HG02610 (cell line): Measurements from ENCODE around the gene GRIA3.
A peak's percentile ranks its signal among the peaks of the same experiment; 100 is the strongest.

Experiments
- ATAC-seq: cut with Tn5 transposase; IDR thresholded peaks from one replicate; pipeline ENCODE4 v1.9.1; 2021; ENCODE audit warnings: mild to moderate bottlenecking, moderate library complexity; ENCODE audit not compliant: unreplicated experiment

GRIA3 gene

DNA sequence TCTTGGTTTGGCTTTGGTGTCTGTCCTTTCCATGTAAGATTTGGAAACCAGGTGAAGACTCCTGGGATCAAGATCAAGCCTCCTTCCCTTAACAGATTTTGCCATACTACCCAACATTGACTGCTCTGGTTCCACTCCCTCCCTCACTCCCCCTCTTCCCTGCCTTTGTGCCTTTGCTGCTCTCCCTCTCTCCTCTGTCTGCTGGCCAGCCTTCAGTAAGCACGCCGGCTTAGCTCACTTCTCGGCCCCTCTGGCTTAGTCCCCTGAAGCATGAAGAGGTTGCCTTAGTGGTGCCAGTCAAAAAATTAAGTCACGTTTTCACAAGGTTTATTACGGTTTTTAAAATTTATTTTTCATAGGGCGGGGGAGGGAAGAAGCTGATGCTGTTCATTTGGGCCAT is 6.0 kb downstream of the GRIA3 start:
- no peak for ATAC-seq

DNA sequence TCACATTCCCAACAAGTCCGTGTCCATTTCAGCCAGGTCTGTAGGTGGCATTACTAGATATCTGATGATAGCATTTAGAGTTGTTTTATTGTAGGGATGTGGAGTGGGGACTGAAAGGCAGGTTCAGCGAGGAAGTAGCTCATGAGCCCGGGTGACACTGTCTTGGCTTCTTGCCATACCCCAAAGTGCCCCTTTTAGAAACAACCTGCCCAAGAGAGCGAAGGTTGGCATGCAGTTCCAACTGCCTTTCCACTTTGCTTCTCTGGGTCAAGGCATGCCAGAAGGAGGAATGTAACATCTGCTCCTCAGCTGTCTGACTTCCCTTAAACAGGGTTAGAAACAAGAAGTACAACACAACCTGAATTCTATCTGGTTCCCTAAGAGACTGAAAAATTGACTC is 9.0 kb downstream of the GRIA3 start:
- no peak for ATAC-seq

DNA sequence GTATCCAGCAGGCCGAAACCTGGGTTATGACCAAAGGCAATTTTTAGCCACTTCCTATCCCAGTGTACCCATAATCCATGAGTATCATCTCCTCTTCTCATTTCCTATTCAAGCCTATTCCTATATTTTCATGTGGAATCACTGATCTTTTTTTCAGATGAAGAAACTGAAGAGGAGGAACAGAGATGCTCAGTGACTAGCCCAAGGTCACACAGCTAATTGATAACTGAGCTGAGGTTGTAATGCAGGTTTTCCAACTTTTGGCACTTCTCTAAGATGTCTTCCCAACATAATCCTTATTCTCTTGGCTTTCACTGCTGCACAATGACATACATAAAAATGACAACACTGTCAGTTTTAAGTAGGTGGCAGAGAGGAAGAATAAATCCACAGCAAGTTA is 15.3 kb downstream of the GRIA3 start:
- ATAC-seq, result no peak

DNA sequence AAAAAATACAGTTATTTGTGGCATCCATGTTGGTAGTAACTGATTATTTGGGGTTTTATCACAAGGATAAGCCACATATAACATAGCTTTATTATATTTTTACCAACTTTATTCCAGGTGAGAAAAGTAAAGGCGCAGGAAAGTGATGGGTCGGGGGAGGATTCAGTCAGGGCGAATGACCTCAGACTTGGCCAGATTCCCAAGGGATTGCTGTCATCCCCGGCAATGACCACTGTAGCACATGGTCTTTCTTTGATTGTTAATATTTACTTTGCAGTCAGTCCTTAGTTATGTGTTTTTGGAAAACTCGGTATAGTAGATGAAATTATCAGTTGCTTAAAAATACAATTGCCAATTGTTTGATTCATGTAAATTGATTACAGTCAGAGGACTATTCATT is 17.6 kb downstream of the GRIA3 start:
- no peak for ATAC-seq

DNA sequence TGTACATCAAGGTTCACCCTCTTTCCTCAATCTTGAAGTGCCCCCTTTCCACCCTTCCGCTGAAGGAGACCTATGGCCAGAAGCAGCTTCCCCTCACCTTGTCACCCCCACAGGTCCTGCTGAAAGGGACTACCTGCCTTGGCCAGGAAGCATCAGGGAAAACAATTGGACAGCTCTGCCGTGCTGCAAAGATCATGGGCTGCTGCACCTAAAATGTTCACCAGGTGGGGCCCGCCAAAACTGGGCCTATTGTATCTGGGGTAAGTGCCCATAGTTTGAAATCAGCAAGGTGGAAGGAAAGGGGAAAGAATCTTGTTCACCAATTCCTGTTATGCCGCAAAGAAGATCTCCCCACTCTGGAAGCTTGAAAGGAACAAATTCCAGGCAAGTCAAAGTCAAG is 18.4 kb downstream of the GRIA3 start:
- ATAC-seq, result no peak

DNA sequence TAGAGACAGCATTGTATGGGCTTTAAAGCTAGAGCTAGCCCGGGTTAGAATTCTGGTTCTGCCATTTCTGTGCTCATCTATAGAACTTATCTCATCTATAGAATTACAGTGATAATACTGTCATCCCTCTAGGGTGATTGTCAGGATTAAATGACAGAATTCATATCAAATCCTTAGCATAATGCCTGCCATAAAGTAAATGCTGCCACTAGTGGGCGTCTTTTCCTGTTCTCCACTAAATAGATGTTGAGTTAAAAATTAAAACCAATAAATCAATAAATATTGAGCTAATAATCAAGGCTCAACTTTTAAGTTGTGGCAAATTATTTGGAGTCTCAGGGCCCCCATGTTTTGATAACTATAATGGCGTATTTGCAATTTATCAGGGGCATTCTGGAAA is 19.7 kb downstream of the GRIA3 start:
- ATAC-seq, result no peak

DNA sequence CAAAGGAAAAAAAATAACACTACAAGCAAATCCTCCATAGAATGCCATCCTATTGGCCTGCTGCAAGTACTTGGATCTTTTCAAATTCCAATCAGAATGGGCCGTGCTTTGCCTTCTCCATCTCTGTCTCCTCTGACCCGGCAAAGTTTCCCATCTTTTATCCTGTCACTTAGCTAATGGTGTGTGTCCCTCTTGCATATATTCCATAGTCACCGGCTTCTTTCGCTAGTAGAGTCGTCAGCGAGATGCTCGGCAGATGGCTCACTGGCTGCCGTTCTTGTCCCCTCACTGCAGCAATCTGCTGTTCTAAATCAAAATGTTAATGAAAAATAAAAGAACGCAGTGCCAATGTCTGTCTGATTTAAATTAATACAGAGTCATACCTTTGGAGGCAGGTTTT is 22.1 kb downstream of the GRIA3 start:
- no peak for ATAC-seq

DNA sequence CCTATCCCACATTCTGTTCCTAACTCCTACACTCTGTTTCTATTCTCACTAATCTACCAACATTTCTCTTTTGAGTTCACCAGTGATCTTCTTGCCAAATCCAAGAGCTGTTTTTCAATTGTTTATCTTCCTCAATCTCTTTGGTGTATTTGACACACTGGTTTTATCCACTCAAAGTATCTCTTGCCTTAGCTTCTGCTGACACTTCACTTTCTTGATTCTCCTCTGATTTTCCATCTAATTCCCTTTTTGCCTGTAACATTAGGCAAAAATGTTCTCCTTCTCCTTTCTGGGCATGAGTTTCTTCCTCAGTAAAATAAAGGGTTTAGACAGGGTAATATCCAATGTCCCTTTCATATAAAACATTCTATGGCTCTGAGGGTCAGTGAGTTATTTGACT is 26.2 kb downstream of the GRIA3 start:
- ATAC-seq, result no peak

DNA sequence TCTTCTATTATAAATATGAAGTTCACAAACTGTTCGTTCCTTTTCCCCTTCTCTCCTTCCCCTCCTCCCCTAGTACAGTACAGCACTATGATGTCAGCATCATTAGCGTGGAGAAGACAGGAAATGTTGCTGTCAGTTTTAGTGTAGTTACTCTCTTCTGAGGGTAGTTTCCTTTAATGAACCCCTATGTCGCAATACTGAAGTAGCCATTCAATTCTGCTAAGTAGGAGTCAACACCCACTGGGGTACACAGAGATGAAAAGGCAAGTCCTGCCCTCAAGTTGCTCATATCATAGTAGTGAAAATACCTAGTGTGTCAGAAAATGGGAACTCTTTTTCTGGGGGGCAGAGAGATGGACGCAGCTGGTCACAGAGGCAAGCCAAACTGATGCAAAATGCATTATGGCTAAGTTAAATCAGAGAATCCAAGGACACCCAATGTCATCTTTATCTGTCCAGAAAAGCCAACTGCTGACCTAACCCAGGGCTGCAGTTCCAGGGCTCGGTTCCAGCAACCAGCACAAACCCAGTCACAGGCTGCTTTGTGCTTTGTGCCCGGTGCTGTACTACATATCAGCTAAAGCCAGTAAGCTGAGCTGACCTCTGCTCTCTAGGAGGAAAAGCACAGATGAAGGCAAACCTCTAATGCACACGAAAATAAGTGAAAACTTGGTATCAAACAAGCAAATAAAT is 31.5 kb downstream of the GRIA3 start:
- no peak for ATAC-seq

DNA sequence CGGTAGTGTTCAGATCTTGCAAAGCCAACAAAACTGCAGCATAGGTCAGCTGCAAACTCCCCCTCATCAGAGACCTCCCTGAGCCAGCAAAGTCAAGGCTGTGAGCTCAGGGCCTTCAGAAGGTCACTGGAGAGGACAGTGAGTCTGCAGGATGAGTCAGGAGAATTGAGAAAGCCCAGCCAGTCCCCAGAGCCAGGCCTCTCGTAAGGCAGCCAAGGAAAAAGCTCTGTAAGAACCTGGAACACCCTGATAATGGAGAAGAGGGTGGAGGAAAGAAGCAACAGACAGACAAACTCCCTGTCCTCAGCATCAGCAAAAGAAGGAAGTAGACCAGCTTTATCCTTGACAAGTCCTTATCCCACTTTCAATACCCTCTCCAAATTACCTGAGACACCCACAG is 33.0 kb downstream of the GRIA3 start:
- ATAC-seq, result no peak

DNA sequence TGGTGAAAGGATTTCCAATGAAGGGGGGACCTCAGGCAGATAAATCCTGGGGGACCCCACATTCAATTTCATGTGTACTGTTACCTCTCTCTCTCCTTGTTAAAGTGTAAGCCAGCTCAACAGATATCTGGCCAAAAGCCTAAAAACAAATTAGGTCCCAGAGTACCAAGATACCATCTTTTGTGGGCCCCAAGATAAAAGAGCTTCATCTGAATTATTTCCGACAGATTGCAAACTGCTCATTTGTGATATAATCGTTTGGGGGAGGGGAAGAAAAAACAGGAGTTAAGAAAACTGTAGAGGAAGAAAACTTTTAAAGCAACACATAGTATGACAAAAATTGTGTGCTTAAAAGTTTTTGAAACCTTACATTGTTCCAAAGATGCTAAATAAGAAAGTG is 33.6 kb downstream of the GRIA3 start:
- ATAC-seq, result no peak

DNA sequence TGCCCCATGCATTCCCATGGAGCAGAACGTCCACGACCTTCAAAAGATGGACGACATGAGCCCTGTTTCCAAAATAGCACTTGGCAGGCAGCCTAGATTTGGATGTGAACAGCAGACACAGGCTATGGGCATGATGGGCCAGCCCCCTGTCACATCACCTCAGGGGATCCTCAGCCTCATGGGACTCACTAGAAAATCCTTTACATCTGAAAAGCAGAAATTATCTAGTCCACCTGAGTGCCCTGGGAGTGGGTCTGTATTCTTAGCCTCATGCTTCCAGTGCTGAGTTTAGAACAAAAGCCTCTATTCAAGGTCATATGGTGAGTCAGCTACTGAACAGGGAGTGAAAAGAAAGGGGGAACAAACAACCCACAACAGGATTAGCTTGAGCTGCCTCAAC is 35.8 kb downstream of the GRIA3 start:
- ATAC-seq, result no peak

DNA sequence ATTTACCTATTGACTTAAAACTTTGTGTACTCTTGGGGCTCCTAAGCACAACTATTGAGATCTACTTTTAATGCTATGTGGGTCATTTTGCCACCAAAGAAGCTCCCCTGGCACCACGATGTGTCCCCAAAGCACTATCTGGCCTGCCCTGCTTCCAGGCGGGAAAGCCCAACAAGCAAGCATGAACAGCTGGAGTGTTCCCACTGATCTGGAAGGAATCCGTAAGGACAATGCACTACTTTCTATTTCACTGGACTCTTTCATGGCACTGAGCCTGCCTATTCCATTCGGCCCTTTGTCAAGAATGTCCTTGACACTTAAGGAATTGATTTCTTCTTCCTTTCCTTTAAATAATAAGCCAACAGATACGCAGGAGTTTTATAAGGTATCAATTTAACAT is 38.8 kb downstream of the GRIA3 start:
- ATAC-seq, result no peak

DNA sequence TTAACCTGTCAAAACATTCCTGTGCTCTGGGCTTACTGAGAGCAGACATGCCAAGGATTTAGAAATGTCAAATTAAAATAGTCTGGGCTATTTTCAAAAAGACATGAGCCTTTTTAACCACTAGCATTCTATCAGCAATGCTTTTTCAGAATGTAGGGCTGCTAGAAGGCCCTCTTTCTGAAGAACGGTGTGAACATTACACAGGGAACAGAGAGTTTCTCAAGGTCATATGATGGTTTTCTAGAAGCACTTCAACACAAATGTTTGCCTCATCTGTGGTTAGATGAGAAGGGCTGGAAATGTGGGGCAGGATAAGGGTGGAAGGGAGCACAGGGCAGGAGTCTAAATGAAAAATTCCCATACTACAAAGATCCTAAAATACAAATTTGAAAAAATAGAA is 39.3 kb downstream of the GRIA3 start:
- ATAC-seq, result peak; percentile 25

DNA sequence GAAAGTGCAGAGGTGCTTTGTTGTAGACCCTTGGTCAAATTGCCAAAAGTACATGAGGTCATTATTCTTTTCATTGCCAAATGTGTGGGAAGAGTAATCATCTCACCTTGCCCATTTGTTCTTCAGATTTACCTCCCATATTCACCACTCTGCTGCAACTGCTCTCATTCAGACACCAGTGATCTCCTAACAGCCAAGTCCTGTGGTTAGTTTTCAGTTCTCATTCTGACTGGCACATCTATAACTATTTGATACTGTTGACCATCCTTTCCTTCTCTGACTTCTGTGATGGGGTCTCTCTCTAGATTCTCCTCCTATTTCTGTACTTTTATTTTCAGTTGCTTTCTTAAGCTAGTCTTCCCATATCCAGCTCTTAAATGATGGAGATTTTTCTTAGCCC is 39.8 kb downstream of the GRIA3 start:
- peak; percentile 91 for ATAC-seq

DNA sequence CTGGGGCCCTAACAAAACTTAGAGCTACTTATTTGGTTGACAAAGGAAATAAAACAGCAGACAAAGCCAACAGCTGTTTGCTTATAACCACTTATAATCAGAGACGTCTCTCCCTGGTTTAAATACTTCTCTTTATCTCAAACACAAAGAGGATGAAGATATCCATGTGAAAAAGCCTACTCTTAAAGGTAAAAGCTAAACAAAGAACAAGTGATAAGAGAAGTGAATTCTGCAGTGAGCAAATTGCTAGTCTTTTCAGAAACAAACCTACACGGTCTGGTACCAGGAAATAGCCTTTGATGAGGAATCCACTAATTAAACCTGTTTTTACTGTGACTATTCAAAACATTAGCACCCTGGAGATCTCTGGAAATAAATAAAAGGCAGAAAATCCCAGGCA is 46.7 kb downstream of the GRIA3 start:
- no peak for ATAC-seq

DNA sequence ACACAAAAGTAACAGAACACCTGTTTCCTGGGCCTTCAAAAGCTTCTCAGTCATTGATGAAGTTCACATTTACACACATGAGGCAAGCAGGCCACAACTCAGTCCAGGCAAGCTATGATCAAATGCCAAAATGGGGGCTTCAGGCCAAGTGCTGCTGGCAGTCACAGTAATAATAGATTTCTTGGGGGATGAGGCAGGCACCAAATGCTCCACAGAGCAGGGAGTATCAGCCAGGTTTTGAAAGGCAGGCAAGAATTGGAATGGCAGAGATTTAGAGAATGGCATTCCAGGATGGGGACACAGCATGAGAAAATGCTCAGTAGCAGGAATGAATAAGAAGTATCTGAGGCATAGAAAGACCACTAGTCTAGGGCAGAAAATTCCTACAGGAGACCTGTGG is 52.8 kb downstream of the GRIA3 start:
- no peak for ATAC-seq

DNA sequence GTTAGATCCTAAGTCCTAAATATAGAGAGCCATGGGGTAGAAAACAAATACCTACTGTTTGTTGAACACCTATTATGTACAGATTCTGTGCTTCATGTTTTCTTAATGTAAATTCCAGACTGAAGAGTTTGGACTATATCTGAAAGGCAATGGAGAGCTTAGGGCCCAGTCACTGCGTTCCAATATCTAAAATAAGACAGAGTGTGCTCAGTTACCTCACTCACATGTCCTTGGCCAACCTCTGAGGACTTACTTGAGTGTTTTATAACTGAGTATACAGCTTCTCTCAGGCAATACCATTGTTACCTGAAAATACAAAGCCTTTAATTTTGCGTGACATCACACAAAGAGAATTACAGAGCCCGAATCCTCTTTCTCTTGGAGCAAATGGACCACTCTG is 53.2 kb downstream of the GRIA3 start:
- no peak for ATAC-seq

DNA sequence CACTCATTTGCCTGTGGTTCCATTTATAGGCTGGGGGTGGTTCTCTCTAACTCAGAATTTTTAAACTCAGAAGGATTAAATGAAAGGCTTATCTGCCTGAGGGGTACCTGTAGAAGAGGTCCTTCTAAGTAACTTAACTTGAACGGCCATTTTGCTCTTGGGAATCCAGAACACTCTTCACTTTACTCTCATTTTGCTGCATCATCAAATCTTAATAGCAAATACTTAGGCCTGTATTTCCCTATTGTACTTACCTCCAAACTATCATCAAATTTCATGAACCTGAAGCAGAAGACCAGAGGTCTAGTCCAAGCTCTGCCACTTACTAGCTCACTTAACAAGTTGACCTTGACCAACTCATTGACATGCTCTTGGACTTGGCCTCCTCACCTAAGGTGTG is 70.4 kb downstream of the GRIA3 start:
- ATAC-seq, result no peak

DNA sequence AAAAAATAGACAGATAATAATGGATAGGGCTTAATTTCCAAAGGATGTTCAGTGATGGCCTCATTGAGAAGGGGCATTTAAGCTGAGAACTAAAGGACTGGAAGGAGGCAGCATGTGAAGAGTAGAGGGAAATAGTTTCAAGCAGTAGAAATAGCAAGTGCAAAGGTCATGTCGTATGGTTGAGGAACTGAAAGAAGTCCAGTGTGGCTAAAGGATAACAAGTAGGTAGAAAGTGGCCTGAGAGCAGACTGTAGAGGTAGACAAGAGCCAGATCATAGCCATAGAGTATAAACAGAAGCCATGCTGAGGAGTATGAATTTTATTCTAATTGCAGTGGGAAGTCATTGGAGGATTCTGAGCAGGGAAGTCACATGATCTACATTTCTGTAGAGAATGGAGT is 72.3 kb downstream of the GRIA3 start:
- ATAC-seq, result no peak

DNA sequence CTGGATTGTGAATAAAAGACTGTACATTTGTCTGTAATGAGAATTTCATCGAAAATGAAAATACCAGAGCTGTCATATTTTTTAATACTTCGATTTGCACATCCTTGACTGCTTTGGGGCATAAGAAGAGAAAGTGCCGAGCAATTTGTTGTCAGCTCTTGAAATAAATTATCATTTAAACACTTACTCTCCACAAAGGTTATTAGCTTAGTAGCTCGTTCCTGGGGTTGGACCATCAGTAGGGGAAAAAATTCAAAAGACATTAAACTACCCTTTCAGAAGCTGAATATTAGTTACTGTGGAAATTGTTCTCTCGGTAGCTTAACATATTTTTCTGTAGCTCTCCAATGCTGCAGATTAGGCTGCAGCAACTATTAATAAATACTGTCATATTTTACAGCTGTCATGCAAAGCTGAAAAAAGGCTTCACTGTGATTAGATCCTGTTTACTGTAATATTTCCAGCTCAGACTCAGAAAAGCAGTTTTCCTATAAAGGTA is 76.9 kb downstream of the GRIA3 start:
- ATAC-seq, result no peak

DNA sequence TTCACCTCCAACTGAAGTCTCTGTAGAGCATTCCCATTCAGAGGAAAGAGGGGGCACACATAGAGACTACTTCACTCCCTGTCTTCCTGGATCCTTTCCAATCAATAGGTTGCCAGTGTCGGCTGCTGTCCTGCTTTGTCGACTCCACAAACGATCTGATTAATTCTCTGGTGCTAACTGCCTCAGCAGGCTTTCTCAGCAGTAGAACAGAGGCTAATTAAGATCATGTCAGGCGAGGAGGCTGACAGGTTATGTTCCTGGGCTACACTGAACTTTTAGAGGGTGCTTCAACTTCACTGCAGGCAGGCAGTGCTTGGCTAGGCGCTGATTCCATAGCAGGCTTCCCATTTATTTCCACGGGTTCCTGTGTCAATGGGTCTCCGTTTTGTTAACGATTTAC is 79.2 kb downstream of the GRIA3 start:
- no peak for ATAC-seq

DNA sequence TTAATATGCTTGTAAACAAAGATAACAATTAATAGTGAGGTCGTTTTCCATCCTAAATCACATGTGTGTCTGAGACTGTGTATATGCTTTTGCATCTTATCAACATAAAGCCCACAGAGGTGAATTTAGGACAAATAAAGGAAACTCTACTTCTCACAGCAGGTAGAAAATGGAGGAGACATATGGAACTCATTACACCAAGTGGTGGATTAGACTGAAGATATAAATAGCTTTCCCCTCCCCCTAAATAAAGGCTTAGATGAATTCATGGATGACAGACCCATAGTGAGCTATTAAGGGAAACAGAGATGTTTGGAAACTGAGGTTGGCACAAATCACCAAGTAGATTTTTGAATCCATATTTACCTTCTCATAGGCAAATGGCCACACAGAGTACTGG is 79.7 kb downstream of the GRIA3 start:
- ATAC-seq, result no peak
